Measurements from ENCODE around the gene EIF3D.

- TF ChIP-seq, protein P1, sequence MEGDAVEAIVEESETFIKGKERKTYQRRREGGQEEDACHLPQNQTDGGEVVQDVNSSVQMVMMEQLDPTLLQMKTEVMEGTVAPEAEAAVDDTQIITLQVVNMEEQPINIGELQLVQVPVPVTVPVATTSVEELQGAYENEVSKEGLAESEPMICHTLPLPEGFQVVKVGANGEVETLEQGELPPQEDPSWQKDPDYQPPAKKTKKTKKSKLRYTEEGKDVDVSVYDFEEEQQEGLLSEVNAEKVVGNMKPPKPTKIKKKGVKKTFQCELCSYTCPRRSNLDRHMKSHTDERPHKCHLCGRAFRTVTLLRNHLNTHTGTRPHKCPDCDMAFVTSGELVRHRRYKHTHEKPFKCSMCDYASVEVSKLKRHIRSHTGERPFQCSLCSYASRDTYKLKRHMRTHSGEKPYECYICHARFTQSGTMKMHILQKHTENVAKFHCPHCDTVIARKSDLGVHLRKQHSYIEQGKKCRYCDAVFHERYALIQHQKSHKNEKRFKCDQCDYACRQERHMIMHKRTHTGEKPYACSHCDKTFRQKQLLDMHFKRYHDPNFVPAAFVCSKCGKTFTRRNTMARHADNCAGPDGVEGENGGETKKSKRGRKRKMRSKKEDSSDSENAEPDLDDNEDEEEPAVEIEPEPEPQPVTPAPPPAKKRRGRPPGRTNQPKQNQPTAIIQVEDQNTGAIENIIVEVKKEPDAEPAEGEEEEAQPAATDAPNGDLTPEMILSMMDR (IDR thresholded peaks at IDR 0.05 in 8 of 11, conservative IDR thresholded peaks at IDR 0.05 in 3 of 11) = no peak
- no peak for TF ChIP-seq POLR2AphosphoS5 (IDR thresholded peaks at IDR 0.05)
- TF ChIP-seq POLR2A (IDR thresholded peaks at IDR 0.05) = no peak
Observed at GRCh38 chr22:36512333-36512732, 16.6 kb downstream of the EIF3D start.
